SK-N-SH (cell line): ENCODE data around the gene RFPL4AL1.

Experiments
- CHD2 ChIP-seq: fragments of 150-350 bp; IDR thresholded peaks from 2 replicates; pipeline ENCODE4 v1.6.1; 2018; ENCODE audit warnings: low read length; ENCODE audit not compliant: partially characterized antibody
- EP300 ChIP-seq, 2 experiments: IDR thresholded peaks; 2 replicates each; pipeline versions ENCODE4 v1.4.0 to v1.6.1; 2012; ENCODE audit warnings: borderline replicate concordance in 1 of 2, low read depth in 1 of 2, low read length in 1 of 2
- FOSL2 ChIP-seq: IDR thresholded peaks from 2 replicates; pipeline ENCODE4 v1.4.0; 2012; ENCODE audit warnings: low read depth, mild to moderate bottlenecking, moderate library complexity, borderline replicate concordance
- MAX ChIP-seq: IDR thresholded peaks from 2 replicates; pipeline ENCODE4 v1.4.0; 2012; ENCODE audit warnings: low read depth
- NFIC ChIP-seq: IDR thresholded peaks from 2 replicates; pipeline ENCODE4 v1.4.0; 2012; ENCODE audit warnings: borderline replicate concordance
- POLR2AphosphoS5 ChIP-seq: IDR thresholded peaks from 2 replicates; pipeline ENCODE4 v1.6.1; 2012; ENCODE audit warnings: low read depth, low read length
- RFX5 ChIP-seq: IDR thresholded peaks from 2 replicates; pipeline ENCODE4 v1.6.1; 2012; ENCODE audit warnings: mild to moderate bottlenecking, improper control_type of control experiment, low read length
- TCF12 ChIP-seq: IDR thresholded peaks from 2 replicates; pipeline ENCODE4 v1.4.0; 2012
- YY1 ChIP-seq: IDR thresholded peaks from 2 replicates; pipeline ENCODE4 v1.4.0; 2012; ENCODE audit warnings: low read depth, mild to moderate bottlenecking
- ZBTB33 ChIP-seq: IDR thresholded peaks from 2 replicates; pipeline ENCODE4 v1.4.0; 2012; ENCODE audit warnings: low read depth, borderline replicate concordance
- TF ChIP-seq, protein P1 (sequence below): fragments of 200-600 bp; sonication (generic); IDR thresholded peaks from 2 replicates; pipeline ENCODE4 v1.6.1; 2017; ENCODE audit warnings: antibody characterized with exemption, mild to moderate bottlenecking, moderate library complexity

DNA sequence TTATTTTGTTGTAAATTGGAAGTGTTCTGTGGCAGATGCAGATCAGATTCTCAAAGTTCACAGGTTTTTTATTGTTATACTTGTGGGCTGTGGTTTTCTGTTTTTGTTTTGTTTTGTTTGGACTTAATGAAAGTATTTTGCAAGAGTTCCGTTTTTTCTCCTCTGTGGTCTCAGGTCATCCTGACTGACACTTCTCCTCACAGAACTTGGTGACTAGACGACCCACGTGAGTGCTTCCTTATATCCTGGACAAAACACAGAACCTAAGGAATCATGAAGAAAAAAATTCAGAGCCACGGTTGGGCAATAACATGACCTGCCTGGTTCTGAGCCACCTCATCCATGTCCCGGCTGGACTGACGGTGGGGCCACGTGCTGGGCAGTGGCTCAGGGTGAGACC, 2.5 kb upstream of the RFPL4AL1 start:
- TF ChIP-seq RFX5 = no peak
- no peak for TF ChIP-seq MAX
- no peak for TF ChIP-seq EP300 (IDR thresholded peaks at IDR 0.05; ENCODE audit: borderline replicate concordance in 1 of 2, low read depth in 1 of 2, low read length in 1 of 2)
- TF ChIP-seq ZBTB33 = no peak
- TF ChIP-seq CHD2 = no peak
- no peak for TF ChIP-seq POLR2AphosphoS5
- no peak for TF ChIP-seq TCF12
- no peak for TF ChIP-seq FOSL2
- no peak for TF ChIP-seq YY1
- TF ChIP-seq, protein P1, sequence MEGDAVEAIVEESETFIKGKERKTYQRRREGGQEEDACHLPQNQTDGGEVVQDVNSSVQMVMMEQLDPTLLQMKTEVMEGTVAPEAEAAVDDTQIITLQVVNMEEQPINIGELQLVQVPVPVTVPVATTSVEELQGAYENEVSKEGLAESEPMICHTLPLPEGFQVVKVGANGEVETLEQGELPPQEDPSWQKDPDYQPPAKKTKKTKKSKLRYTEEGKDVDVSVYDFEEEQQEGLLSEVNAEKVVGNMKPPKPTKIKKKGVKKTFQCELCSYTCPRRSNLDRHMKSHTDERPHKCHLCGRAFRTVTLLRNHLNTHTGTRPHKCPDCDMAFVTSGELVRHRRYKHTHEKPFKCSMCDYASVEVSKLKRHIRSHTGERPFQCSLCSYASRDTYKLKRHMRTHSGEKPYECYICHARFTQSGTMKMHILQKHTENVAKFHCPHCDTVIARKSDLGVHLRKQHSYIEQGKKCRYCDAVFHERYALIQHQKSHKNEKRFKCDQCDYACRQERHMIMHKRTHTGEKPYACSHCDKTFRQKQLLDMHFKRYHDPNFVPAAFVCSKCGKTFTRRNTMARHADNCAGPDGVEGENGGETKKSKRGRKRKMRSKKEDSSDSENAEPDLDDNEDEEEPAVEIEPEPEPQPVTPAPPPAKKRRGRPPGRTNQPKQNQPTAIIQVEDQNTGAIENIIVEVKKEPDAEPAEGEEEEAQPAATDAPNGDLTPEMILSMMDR = no peak
- TF ChIP-seq NFIC = no peak
